ENCODE measurements around the gene TAPT1.
"Not testable (repeated sequence)": the region's sequence is repeated elsewhere in the genome, so short reads cannot be mapped to it uniquely, and the experiment has no call there.

The TAPT1 gene

DNA sequence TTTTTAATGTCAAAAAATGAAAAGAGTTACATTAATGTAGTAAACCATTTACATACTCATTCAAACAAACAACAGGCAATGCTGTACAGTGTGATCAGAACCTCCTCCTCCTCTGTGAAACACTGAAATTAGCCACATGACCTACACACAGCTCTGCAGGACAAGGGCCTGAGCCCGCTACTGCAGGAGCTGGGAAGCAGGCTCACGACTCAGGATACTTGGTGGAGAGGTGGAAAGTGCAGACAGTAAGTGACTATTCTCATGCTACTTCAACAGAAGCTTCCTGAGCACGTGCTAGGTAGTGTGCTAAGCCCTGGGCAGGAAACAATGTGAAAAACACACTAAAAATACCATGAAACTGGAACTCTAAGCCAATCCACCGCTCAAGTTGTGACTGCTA lies 56.8 kb downstream of the TAPT1 start:
- DNase-seq (ENCODE audit: low spot score) = no peak

DNA sequence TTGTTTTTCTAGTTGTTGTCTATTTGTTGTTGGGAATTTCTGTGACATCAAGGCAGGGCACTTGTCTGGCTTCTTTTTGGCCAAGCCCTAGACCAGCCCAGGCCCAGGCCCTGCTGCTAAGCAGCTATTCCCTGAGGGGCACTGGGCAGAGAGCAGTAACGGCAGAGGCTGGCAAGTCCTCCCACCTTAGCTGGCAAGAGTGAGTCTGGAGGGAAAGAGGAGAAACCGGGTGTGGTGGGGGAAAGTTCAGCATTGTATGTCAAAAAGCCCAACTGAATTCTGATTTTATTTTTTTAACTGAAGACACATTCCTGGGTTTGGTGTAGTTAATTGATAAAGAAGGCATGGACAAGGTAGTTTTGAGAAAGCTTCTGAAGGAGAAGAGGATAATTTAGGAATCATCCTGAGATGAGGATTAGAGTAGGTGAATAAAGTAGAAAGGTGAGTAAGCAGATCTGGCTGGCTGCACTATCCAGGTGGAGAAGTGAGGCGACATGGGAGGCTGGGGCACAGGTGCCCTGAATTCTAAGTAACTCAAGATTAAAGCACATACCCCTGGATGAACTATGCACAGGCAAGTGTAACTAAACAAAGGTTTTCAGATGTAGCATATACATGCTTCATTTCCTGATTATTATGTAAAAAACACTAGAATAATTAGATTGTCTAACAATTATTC lies 57.4 kb downstream of the TAPT1 start:
- no peak for DNase-seq (ENCODE audit: low spot score)

DNA sequence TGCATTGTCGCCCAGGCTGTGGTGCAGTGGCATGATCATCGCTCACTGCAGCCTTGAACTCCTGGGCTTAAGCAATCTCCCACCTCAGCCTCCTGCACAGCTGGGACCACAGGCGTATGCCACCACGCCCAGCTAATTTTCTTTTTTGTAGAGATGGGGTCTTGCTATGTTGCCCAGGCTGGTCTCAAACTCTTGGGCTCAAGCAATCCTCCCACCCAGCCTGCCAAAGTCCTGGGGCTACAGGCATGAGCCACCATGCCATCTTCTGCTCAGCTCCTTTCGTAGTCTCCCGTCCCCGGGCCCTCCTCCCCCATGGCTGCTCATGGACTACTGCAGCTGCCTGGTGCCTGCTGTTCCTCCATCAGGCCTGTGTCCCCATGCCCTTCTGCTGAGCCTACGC lies 58.1 kb downstream of the TAPT1 start:
- no peak for DNase-seq (ENCODE audit: low spot score)

DNA sequence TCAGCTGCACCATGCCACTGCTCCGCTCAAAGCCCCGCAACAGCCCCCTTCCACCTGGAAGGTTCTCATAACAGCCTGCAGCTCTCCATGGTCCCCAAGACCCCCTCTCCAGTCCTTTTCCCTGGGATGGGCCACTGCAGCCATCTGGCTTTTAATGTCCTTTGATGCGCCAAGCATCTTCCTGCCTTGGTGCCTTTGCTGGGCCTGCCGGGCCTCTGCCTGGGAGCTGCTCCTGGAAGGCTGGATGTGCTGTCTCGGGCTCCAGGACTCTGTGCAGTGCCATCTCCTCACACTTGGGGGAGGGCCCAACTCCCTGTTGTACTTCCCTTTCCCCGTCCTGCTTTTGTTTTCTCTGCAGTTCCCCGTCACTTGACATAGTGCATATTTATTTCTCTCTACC lies 60.3 kb downstream of the TAPT1 start:
- DNase-seq (ENCODE audit: low spot score) = no peak

DNA sequence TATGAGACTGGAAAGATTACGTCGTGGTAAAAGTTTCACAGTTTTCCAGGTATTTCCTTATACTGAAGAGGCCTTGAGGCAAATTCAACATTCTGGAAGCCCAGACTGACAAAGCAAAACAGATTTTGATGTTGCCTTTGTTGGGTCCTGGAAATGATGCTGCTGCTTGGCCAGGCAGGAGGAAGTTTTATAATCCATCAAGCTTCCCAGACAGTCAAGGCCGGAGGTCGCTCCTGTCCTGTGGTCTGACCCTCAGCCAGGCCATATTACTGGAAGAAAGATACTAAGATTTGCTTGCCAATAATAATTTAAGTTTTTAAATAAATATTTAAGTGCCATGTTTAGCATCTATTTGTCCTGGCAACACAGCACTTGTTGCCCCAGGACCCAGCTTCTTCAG lies 63.4 kb downstream of the TAPT1 start:
- no peak for DNase-seq (ENCODE audit: low spot score)

DNA sequence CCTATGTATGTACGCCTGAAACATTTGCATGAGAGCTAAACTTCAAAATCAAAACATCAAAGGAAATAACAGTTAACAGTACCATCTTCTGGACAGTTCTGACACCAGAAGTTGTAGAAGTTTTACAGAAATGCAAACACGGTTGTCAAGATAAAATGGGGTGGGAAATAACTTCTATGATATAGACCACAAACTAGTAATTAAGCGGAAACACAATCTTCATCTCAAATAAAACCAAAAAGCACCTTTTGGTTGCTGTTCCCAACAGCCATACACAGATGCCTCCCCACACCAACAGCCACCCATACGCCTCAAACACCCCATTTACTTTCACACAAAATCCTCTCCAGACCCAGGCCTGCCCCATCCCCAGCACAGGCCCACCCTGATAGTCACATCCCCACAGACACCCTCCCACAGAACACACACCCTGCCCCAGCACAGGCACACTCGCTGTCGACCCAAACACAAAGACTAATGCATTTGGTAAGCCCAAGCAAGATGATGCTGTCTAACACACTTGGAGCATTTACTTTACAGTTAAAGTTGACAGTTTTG lies 64.3 kb downstream of the TAPT1 start:
- DNase-seq (ENCODE audit: low spot score) = no peak

DNA sequence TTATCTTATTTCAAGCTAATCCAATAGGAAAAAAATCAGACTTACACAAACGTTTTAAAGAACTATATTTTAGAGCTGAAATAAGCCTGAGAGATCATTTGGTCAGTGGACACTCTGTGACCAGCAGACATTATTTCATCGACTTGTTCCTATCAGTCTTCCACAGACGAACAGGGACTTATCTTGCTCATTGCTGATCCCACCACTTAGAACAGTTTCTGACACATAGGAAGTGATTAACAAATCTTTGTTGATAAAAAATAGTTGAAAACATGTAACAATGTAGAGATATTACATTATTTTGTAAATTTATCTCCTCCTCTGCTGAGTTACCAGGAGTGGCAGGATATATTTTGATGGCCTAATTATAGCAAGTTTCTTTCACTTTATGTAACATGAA lies 65.8 kb downstream of the TAPT1 start:
- DNase-seq (ENCODE audit: low spot score) = no peak

DNA sequence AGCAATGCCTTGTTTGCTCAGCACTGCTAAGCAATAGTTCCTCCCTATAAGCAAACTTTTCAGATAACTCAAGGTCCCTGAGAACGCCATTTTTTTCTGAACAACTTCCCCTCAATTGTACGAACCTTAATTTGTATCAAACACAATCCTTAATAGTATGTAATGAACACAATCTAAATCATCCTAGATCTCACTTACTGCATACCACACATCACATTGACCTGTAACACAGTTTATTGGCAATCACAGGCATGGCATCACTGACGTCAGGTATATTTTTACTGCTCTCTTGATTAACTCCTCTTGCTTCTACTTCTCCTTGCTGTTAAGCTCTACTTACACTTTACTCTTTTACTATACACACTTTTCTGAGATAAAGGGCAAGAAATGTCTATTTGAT lies 67.0 kb downstream of the TAPT1 start:
- DNase-seq (ENCODE audit: low spot score) = no peak

DNA sequence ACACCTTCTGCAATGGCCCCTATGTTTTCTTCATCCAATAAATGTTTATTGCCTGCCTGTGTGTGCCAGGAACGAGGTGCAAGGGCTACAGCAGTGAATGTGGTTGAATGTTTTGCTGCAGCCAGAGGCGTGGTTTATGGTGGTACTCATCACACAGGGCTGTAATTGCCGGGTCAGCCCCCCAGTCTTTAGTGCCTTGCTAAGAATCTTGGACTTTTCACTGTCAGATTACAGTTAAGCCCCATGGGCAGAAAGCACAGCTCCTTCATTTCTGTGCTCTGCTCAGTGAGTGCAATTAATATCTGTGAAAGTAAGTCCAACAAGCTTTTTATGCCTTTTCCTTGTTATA lies 67.8 kb downstream of the TAPT1 start:
- DNase-seq (ENCODE audit: low spot score) = no peak

DNA sequence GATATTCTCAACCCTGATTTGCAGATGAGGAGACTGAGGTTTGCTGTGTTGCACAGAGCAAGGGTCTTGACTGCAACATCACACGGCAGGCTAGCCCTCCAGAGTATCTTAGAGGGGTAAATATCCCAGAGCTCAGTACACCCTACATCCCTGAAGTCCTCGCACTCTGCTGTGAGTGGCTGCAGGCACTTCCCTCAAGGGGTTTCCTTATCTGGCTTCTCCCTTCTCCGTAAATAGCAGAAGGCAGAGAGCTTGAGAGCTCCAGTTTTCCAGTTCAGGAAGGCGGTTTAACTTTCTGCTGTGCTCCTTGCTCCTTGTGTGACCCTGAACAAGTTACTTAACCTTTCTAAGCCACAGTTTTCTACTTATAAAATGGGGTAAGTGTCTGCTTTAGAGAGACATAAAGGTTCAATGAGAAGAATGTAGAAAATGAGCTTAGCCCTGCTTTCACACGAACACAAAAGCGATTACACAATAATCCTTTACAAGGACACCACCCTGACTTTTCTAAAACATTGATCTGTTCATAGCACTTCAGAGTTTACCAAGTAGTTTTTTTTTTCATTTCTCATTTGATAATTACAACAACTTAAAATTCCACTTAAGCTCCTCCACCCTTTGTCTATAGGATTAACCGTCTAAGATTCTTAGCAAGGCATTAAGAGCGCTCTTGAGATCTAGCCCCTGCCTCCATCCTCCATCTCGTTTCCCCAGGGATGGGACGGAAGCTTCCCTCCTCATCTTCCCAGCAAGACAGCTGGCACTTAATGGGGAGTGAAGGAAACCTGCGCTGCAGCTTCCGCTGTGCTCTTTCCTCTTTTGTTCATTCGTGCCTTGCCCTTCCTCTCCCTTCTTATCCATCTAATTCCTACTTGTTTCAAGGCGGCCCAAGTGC lies 68.4 kb downstream of the TAPT1 start:
- no peak for DNase-seq (ENCODE audit: low spot score)

DNA sequence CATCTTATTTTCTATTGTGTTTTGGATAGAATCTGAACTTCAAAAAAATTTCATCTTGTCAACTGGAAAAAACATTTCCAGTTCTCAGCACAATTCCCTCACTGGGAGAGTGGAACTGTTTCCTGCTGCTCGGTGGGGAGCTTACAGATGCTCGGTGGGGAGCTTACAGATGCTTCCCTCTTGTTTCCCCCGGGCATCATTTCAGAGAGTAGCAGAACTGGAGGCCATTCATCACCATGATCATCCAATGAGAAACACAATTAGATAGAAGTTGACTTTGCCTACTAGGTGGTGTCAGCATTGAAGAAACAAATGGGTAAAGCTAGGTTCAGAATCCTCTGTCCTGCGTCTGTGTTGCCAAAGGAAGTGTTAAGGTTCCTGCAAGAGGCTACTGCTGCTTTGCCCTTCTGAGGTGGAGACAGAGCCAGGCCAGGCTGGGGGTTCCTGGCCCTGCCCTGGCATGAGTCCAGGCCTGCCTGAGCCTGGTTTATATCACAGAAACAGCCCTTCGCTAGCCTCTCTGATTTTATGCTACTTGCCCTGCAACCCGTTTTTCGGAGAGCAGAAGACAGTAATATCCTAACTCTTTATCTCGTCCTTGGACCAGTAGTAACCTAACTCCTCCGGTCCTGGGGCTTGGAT lies 70.6 kb downstream of the TAPT1 start:
- DNase-seq (ENCODE audit: low spot score) = no peak

DNA sequence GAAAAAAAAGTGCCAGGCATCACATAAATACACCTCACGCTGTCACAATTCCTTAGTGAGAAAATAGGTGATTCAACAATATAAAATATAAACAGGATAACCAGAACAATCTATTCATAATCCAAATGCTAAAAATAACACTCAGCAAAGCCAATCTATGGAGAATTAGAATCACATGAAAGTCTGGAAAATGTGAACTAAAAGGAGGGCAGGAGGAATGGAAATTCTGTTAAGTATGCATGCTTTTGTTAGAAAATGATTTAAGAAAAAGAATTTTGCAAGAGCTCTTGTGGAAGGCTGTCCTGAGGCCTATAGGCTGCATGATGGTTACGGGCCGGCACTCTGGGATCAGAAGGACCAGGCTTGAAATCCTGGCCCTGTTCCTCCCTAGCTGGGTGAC lies 71.8 kb downstream of the TAPT1 start:
- DNase-seq (ENCODE audit: low spot score) = no peak

DNA sequence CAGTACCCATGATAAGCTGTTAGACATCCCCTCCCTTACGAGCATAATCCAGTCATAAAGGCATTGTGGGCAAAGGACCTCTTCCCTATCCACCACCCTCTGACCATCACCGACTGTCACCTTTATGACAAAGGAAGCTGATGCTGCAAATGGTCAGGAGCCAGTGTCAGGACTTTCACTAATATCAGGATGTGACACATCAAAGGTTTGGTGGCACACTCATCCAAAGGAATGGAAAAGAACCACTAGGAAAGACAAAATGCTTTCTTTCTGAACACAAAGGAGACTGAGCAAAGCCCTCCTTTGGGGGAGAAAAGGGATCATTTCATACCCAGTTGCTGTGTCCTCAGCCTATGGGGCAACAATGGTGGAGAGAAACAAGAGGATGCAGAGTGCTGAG lies 75.6 kb downstream of the TAPT1 start:
- no peak for DNase-seq (ENCODE audit: low spot score)

DNA sequence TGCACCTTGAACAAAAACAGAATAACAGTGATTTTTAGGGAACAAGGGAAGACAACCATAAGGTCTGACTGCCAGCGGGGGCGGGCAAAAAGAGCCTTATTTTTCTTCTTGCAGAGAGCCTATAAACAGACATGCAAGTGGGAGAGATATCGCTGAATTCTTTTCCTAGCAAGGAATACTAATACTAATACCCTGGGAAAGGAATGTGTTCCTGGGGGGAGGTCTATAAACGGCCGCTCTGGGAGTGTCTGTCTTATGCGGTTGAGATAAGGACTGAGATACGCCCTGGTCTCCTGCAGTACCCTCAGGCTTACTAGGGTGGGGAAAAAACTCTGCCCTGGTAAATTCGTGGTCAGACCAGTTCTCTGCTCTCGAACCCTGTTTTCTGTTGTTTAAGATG lies 81.4 kb downstream of the TAPT1 start:
- not testable (repeated sequence) for DNase-seq (ENCODE audit: low spot score)

DNA sequence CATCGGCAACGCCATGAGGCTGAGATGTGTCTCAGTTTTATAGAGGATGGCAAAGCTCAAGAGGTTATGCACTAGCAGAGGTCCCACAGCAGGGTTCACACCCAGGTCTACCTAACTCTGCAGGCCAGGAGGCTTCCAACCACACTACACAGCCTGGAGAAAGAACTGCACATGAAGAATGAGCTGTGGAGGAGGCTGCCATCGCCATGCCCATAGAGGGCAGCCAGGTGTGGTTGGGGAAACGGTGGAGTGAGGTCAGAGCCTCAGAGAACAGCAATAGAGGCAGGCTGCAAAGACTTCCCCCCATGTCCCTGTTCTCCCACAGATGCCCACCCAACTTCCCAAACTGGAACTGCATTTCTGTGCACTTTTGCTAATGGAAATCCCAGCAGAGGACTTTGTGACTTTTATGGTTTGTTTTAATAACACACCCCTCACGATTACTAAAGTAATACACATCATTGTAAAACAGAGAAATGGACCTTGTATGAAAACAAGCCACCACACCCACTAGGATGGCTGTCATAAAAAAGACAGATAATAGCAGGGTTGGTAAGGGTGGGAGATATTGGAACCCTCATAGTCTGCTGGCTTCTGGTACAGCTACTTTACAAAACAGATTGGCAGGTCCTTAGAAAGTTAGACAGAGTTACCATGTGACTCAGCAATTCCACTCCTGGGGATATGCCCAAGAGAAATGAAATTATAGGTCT lies 83.5 kb downstream of the TAPT1 start:
- DNase-seq (ENCODE audit: low spot score) = no peak

DNA sequence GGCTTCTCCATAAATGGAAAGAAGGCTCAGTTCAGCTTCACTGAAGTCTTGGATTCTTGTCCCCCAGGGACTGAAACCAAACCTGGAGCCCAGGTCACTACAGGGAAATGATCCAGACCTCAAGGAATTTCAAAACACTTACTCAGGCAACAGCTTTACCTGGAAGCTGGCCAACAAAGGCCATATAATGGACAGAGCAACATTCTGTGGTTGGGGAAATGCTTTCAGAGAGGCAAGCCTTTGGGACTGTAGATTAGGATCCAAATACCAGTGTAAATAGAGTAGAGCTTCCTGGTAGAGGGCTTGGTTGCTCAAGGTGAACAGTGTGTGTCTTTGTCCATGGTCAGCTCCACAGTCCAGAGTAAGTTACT lies 85.4 kb downstream of the TAPT1 start:
- peak; percentile 80 for DNase-seq (ENCODE audit: low spot score)

DNA sequence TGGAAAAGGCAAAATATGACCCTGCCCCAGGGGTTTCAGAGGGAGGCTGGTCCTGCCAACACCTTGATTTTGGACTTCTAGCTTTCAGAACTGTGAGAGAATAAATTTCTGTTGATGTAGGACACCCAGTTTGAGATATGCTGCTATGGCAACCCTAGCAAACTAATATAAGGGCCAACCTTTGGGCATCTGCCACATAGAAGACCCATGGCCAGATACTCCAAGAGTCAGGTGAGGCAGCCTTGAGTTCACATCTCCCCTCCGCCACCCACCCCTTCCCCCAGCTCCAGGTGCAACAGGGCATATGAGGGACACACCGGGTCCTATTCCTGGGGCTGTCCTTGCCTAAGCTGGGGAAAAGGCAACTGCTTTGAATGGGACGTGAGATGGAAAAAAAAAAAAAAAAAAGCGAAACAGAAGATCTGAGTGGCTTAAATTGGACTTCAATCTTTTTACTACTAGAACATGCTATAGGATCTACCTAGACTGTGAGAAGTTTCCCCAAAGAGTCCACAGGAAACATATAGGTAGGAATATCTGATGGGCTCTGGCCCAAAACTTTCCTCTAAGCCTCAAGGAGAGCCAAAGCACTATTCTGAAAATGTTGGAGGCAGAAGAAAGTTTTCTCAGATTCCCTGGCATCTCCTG lies 85.9 kb downstream of the TAPT1 start:
- no peak for DNase-seq (ENCODE audit: low spot score)

DNA sequence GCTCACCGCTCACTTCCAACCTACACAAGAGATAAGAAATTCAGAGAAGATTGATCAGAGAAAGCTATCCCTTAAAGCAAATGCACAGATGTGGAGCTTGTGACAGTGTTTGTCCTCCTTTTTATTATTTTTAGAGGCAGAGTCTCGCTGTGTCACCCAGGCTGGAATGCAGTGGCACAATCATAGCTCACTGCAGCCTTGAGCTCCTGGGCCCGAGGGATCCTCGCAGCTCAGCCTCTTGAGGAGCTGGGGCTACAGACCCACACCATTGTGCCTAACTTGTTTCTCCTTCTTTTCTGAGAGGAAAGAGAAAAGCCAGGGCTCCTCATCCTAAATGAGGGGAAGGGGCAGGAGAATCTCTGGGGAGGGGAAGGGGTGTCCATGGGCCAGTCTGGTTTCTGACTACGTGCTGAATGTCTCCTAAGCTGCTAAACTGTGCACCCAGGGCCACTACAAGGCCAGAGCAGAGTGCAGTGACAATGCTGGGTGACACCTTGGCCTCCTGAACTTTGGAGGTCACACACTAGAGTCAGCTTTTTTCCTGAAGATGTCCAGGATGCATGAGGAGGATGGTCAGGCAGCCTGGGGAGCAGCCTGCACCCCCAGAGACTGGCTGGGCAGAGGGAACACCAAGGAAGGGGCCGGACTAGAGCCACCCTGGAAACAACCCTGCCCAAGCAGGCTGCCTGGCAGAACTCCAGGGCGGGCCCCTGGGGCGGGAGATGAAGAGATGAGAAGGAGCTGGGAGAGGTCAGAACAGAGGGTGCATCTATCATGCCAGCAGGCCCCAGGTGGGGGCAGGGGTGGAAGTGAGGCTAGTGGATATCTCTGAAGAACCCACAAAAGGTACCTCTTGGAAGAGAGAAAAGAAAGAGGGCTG lies 87.0 kb downstream of the TAPT1 start:
- DNase-seq (ENCODE audit: low spot score) = no peak

DNA sequence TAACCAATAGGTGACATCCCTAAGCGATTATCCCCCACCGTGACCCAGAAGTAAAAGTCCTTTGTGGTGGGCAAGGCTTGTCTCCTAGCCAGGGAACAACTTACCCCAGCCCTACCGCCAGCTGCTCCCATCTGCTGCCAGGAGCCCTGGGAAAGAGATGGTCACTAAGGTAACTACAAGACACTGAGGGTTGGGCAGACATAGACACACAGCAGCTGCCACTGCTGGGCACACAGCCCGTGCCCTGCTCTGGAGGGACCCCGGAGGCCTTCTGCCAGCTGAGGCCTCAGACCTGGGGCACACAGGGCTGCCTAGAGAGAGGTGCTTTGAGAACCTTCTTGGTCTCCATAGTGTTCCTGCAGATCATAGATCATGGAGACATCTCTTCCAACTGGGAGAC lies 89.4 kb downstream of the TAPT1 start:
- DNase-seq (ENCODE audit: low spot score) = no peak

DNA sequence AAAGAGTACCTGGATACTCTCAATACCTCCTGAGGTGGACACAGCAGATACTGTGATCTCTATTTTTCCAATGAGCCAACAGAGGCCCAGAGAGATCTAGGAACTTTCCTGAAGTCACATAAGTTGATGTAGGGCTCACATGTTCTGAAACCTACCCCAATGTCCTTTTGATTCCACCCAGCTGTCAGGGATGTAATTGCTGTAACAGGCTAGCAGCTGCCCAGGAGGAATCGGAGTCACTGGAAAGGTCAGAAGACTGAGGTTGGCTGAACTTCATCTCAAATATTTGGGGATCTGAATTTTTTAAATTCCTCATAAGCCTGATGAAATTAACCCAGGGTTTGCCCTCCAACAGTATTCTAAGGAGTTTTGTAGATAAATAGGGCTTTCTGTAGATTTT lies 90.0 kb downstream of the TAPT1 start:
- DNase-seq (ENCODE audit: low spot score) = no peak

DNA sequence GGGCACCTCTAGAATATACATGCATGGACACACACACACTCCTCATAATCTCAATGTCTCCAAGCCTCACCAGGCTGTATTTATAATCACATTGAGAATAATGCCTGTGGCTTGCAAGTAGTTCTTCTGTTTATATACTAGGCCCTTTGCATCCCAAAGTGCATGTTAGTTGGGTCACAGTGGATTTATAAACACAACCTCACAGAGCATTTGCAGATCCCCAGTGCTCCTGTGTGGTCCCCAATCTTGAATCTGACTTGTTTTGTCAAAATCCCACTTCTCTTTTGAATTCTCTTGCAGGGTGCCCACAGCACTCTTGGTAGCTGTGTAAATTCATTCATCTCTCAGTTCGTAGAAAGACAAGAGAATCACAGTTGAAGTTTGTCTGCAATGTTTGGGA lies 92.9 kb downstream of the TAPT1 start:
- DNase-seq (ENCODE audit: low spot score) = no peak

All from HuH-7.5 (cell line).